ENCODE results near the gene CNPY3. TPM values are rescaled to one million over a fixed set of nuclear protein-coding genes. Genes with fewer than 3 reads are reported as not detected.
A peak's percentile ranks its signal among the peaks of the same experiment; 100 is the strongest.

Gene CNPY3
- total and polyA plus RNA-seq, 2 of the 13 experiments (the other 11 are each of a cell fraction or from before 2014, with no cell fraction given) = 42.3 to 60.2 TPM

- TF ChIP-seq ZFP91 (CRISPR knock-in tag; IDR thresholded peaks at IDR 0.05; ENCODE audit: borderline replicate concordance) = peak; percentile 95
- no peak for TF ChIP-seq ATRX (CRISPR knock-in tag; IDR thresholded peaks at IDR 0.05; ENCODE audit: borderline replicate concordance)
- TF ChIP-seq MIER3 (CRISPR knock-in tag; IDR thresholded peaks at IDR 0.05; ENCODE audit: borderline replicate concordance) = peak; percentile 94; the same call in 1 of the 2 replicates
- TF ChIP-seq SSRP1 (CRISPR knock-in tag; IDR thresholded peaks at IDR 0.05) = 0 out of 2 replicates have a peak, but pooled peaks have one; percentile 29
- TF ChIP-seq ESRRA (CRISPR knock-in tag; IDR thresholded peaks at IDR 0.05; ENCODE audit: low read depth) = peak; percentile 89
- TF ChIP-seq MXD1 (CRISPR knock-in tag; IDR thresholded peaks at IDR 0.05) = peak; percentile 50; the same call in 1 of the 2 replicates
- TF ChIP-seq RFXANK (CRISPR knock-in tag; IDR thresholded peaks at IDR 0.05) = no peak
- TF ChIP-seq PRDM15 (CRISPR knock-in tag; IDR thresholded peaks at IDR 0.05) = peak; percentile 83
- peak; percentile 87; the same call in 1 of the 2 replicates for TF ChIP-seq ERF (CRISPR knock-in tag; IDR thresholded peaks at IDR 0.05)
- TF ChIP-seq ZNF441 (CRISPR knock-in tag; IDR thresholded peaks at IDR 0.05; ENCODE audit: borderline replicate concordance) = peak; percentile 72; the same call in 1 of the 2 replicates
- TF ChIP-seq SP5 (CRISPR knock-in tag; IDR thresholded peaks at IDR 0.05; ENCODE audit: borderline replicate concordance, low read depth) = peak; percentile 96
- peak; percentile 94 for TF ChIP-seq TARDBP (CRISPR knock-in tag; IDR thresholded peaks at IDR 0.05)
- no peak; the same call in 1 of the 2 replicates for TF ChIP-seq SIX1 (CRISPR knock-in tag; IDR thresholded peaks at IDR 0.05; ENCODE audit: borderline replicate concordance)
- no peak; the same call in 1 of the 2 replicates for TF ChIP-seq NR1H2 (CRISPR knock-in tag; IDR thresholded peaks at IDR 0.05; ENCODE audit: borderline replicate concordance, low read depth)
- TF ChIP-seq FOXK1 (CRISPR knock-in tag; IDR thresholded peaks at IDR 0.05; ENCODE audit: borderline replicate concordance, low read depth) = no peak
- no peak for TF ChIP-seq ZFP36L2 (CRISPR knock-in tag; IDR thresholded peaks at IDR 0.05)
- TF ChIP-seq CREM (IDR thresholded peaks at IDR 0.05) = peak; percentile 64; the same call in 1 of the 2 replicates
- TF ChIP-seq CREM (CRISPR knock-in tag; IDR thresholded peaks at IDR 0.05) = no peak
- TF ChIP-seq CREB1 (IDR thresholded peaks at IDR 0.05) = 0 out of 2 replicates have a peak, but pooled peaks have one; percentile 15
- no peak; the same call in 1 of the 2 replicates for TF ChIP-seq CREB1 (CRISPR knock-in tag; IDR thresholded peaks at IDR 0.05)
- peak; percentile 90 for TF ChIP-seq CHCHD3 (CRISPR knock-in tag; IDR thresholded peaks at IDR 0.05)
- TF ChIP-seq JUND (CRISPR knock-in tag; IDR thresholded peaks at IDR 0.05) = peak; percentile 81; the same call in 1 of the 2 replicates
- TF ChIP-seq DDIT3 (CRISPR knock-in tag; IDR thresholded peaks at IDR 0.05) = no peak
Observed at GRCh38 chr6:42938987-42939809, 9.9 kb downstream of the CNPY3 start (continued).
